GM18867 (cell line): Measurements from ENCODE around the gene PHKG2.

Source experiments
- ATAC-seq: cut with Tn5 transposase; IDR thresholded peaks from one replicate; pipeline ENCODE4 v1.9.1; 2021; ENCODE audit warnings: mild to moderate bottlenecking, moderate library complexity; ENCODE audit not compliant: unreplicated experiment

Gene PHKG2

GRCh38 chr16:30793508-30794069 is 45.4 kb downstream of the PHKG2 start:
- ATAC-seq: no peak

GRCh38 chr16:30794634-30795033 is 46.4 kb downstream of the PHKG2 start:
- ATAC-seq: no peak

GRCh38 chr16:30797670-30798309 is 49.6 kb downstream of the PHKG2 start:
- no peak for ATAC-seq
